Mucosa of stomach (tissue), 1 donor: Measurements from ENCODE around the gene TUT7.
A peak's percentile ranks its signal among the peaks of the same experiment; 100 is the strongest.

Source experiments
- H3K27me3 ChIP-seq: one replicate; pipeline ENCODE4 v1.7.0; 2013; ENCODE audit warnings: mild to moderate bottlenecking, low read length; ENCODE audit not compliant: control insufficient read depth, insufficient read depth
- H3K36me3 ChIP-seq: one replicate; pipeline ENCODE4 v1.7.0; 2013; ENCODE audit warnings: low read length; ENCODE audit not compliant: control insufficient read depth, insufficient read depth
- H3K4me1 ChIP-seq: one replicate; pipeline ENCODE4 v1.7.0; 2013; ENCODE audit warnings: mild to moderate bottlenecking, low read length; ENCODE audit not compliant: control insufficient read depth, insufficient read depth
- H3K4me3 ChIP-seq: one replicate; pipeline ENCODE4 v1.7.0; 2013; ENCODE audit warnings: low read length
- H3K9ac ChIP-seq: one replicate; pipeline ENCODE4 v1.7.0; 2013; ENCODE audit warnings: mild to moderate bottlenecking, low read length, moderate library complexity
- H3K9me3 ChIP-seq: one replicate; pipeline ENCODE4 v1.7.0; 2013; ENCODE audit warnings: mild to moderate bottlenecking, low read length, moderate library complexity; ENCODE audit not compliant: control insufficient read depth
- donor health status: Pancreatic carcinoma.

Gene TUT7

DNA sequence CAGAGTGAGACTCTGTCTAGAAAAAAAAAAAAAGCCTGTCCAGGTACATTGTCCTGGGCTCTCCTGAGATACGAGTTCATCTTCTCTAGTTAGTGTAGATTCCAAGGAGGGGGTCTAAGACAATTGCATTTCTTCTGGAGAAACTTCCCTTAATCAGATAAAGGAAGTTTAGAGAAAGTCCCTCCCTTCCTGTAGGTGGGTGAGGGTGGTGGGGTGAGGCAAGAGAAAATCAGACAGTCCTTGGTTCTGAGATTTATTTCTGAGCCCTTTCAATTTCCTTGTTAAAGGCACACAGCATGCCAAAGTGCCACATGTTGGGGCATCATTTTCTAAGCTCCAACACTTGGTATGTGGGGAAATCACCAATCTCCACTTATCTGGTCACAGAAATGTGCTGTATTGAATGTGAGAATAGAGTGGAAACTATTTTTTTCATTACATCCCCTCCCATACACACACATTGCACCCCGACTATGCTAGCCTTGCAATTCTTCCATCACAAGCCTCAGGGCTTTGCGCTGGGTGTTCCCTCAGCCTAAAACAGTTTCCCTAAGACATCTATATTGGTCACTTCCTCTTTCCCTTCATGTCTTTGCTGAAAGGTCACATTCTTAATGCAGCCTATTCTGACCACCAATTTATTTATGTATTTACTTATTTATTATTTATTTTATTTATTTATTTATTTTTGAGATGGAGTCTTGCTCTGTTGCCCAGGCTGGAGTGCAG, 5.1 kb upstream of the TUT7 start:
- no peaks in the 10 kb centered on the region for H3K9me3 ChIP-seq

DNA sequence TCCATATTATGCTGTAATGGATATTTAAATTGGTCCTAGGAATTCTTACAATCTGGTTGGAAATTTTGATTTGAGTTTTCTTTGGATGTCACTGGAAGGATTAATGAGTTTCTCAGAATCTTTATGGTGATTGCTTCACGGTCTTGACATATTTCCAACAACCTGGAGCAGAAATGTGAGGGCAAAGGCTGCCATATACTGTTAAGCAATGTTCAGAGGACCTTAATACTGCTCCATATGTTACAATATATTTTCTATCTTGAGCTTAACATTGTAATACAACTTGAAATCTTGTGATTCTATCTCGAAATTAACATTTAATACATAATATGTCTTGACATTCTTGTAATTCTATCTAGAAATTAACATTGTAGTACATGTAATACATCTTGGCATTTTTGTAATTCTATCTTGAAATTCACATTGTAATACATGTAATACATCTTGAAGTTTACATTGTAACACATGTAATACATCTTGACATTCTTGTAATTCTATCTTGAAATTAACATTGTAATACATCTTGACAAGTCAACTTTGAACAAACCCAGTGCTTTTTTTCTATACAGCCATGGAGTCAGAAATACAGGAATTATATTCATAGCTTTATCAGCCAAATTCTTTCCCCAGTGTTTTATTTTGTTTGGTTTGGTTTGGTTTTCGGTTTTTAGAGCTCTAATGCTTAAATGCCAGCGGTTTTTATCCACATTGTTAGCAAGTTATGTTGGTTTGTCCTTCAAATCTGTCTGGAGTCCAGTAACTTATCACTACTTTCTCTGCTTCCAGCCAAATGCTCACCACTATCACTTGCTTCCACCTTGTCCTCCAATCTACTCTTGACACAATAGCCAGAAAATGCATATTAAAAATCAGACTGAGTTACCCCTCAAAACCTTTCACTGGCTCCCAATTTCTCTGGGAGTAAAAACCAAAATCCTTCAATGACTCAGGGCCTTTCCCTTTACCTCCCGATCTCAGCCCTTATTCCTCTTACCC, 3.0 kb upstream of the TUT7 start:
- Histone ChIP-seq H3K9ac (no peak overlapping the region), H3K4me3 (no peak overlapping the region), H3K4me1 (peaks cover 17% of the 10 kb centered on the region), H3K27me3 (no peaks in the 10 kb centered on the region), H3K36me3 (no peaks in the 10 kb centered on the region), H3K9me3 (no peaks in the 10 kb centered on the region)

More for the DNA sequence above, 5.1 kb upstream of the TUT7 start:
- peaks cover 9% of the 10 kb centered on the region for H3K4me1 ChIP-seq
- H3K4me3 ChIP-seq: no peak overlapping the region
- H3K9ac ChIP-seq: no peak overlapping the region
- no peaks in the 10 kb centered on the region for H3K36me3 ChIP-seq
- no peaks in the 10 kb centered on the region for H3K27me3 ChIP-seq

DNA sequence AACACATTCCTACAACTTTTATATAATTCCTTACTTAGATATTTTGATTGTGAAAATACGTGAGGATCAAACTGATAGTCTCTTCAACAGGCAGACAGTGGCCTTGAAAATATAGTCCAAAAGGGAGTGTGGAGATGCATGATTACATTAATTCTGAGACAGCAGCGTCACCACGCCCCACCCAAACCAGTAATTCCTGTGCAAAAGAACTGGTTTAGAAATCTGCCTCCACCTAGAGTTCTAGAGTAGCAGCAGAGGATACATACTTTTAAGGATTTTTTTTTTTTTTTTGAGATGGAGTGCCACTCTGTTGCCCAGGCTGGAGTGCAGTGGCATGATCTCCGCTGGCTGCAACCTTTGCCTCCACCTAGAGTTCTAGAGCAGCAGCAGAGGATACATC, 1.6 kb upstream of the TUT7 start:
- no peak overlapping the region for H3K4me3 ChIP-seq
- H3K36me3 ChIP-seq: no peaks in the 10 kb centered on the region
- H3K9me3 ChIP-seq: no peaks in the 10 kb centered on the region
- H3K4me1 ChIP-seq: peaks cover 17% of the 10 kb centered on the region
- no peak overlapping the region for H3K9ac ChIP-seq
- H3K27me3 ChIP-seq: no peaks in the 10 kb centered on the region

DNA sequence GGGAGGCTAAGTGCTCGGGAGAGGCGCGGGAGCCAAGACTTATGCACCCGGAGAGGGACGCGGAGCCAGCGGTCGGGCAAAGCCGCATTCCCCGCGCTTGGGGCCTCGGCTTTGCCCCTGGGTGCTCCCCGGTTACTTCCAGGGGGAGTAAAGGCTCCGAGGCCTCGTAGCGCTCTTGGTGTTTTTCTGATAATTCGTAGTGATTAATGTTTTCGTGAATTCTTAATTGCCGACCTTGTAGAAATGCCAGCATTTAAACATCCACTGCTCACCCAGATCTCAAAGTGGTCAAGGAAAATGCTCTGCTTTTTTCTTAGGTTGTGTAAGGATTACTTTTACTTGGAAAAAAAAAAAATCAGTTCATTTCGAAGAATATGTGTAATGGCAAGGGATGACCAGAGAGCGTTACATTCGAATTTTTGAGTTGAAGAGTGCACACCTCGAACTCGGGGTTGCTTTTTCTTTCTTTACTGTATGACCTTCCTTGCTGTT, 654 bp upstream of the TUT7 start:
- no peaks in the 10 kb centered on the region for H3K9me3 ChIP-seq
- H3K4me1 ChIP-seq: peaks cover 17% of the 10 kb centered on the region
- H3K9ac ChIP-seq: peak overlapping the region; percentile 98

DNA sequence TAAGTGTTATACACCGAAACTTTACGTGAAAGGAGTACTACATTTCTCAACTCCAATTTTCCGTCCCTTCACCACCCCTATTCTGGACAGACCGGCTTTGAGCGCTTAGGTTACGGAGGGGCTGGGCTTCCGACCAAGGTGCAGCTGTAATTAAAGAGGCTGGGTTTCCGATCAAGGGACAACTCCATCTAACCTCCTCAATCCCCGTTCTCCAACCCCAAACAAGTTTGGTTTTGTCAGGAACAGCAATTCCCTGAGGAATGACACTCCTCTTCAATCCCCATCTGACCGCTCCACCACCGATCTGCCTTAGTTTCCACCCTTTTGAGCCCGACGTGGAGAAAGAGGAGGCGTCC, 577 bp downstream of the TUT7 start:
- Histone ChIP-seq H3K27me3 (no peaks in the 10 kb centered on the region), H3K4me3 (peak overlapping the region; percentile 92), H3K9ac (peak overlapping the region; percentile 98), H3K36me3 (no peaks in the 10 kb centered on the region), H3K9me3 (no peaks in the 10 kb centered on the region), H3K4me1 (peaks cover 17% of the 10 kb centered on the region)

More for the DNA sequence above, 654 bp upstream of the TUT7 start:
- Histone ChIP-seq H3K4me3 (peak overlapping the region; percentile 76), H3K36me3 (no peaks in the 10 kb centered on the region), H3K27me3 (no peaks in the 10 kb centered on the region)

DNA sequence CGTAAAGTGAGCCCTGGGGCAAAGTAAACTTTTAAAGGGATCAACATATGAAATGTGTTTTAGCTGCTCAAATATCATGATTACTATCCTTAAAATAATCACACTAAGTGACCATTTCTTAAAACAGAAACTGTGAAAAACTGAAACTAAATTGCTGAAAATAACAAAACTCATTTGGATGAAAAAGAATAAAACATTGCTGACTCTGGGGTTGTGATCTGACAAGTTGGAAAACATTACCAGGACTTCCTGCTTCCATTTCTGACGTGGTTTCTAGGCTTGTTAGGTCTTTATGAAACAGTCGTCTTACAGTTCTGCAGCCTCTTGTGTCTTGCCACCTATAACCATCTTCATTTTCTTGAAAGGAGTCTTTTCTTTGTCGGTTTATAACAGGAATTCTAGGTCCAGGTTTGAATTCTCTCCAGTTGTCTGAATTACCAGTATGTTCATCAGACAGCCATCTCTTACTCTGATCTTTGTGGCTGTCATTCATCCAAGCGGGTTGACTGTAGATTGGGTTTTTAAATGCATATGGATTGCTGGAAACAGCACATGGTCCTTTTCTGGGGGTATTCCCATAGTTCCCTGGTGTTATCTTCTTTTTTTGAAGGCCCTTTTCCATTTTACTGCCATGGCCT, 1.7 kb downstream of the TUT7 start:
- Histone ChIP-seq H3K36me3 (no peaks in the 10 kb centered on the region), H3K4me1 (peaks cover 17% of the 10 kb centered on the region), H3K9ac (peak overlapping the region; percentile 6), H3K4me3 (peak overlapping the region; percentile 92), H3K27me3 (no peaks in the 10 kb centered on the region), H3K9me3 (no peaks in the 10 kb centered on the region)

DNA sequence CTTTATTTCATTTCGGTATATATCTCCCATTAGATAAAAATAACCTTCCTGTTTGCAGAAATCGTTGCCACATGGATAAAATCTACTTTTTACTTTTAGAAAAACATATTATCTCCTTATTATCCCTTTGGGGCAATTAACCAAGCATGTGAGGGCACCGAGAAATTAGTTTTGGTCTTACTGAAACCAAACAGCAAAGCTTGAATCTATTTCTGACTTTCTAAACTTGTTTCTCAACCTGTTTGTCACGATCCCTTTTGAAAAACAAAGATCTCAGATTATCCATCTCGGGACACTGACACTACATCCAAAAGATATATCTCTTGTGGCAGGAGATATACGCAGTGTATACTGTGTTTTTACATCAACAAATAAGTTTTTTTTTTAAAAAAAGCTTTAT, 2.3 kb downstream of the TUT7 start:
- Histone ChIP-seq H3K36me3 (no peaks in the 10 kb centered on the region), H3K4me3 (no peak overlapping the region), H3K27me3 (no peaks in the 10 kb centered on the region), H3K9ac (no peak overlapping the region), H3K4me1 (peaks cover 17% of the 10 kb centered on the region), H3K9me3 (no peaks in the 10 kb centered on the region)

DNA sequence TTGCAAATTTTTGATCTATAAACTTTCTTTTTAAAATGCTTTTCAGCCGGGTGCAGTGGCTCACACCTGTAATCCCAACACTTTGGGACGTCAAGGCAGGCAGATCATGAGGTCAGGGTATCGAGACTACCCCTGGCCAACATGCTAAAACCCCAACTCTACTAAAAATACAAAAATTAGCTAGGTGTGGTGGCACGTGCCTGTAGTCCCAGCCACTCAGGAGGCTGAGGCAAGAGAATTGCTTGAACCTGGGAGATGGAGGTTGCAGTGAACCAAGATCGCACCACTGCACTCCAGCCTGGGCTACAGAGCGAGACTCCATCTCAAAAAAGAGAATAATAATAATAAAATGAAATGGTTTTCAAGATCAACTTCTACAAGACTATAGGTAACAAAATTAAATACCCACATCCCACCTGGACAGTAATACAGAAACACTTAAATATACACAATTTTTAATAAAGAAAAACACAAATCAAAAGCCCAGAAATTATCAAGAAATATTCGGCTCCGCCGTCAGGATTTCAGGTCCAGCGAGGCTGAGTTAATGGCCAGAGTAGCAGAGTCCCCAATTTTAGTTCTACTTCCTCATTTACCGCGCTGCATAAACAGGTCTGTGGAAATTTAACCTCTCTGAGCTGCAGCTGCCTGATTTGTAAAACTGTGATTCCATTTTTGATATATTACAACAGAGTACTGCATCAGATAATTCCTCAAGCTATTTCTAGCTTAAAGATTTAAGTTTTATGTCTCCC, 4.0 kb downstream of the TUT7 start:
- Histone ChIP-seq H3K9ac (no peak overlapping the region), H3K36me3 (no peaks in the 10 kb centered on the region), H3K4me3 (no peak overlapping the region), H3K9me3 (no peaks in the 10 kb centered on the region), H3K4me1 (peaks cover 9% of the 10 kb centered on the region), H3K27me3 (no peaks in the 10 kb centered on the region)

DNA sequence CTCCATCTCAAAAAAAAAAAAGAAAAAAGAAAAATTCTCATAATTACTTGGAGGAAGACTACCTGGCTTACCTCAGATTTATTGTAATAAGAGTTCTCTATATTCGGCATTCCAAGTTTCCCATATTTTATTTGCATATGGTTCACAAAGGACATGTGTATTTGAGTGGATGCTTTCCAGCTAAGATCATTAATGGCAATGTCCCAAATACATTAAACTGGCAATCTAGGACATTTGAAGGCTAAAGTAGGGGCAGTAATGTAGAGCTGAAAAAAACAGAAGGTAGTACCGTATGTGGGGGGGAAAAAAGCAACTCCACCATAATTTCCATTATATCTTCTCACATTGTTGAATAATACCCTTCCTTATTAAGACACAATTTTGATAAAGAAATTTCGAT, 4.9 kb downstream of the TUT7 start:
- H3K4me3 ChIP-seq: no peak overlapping the region
- H3K4me1 ChIP-seq: peaks cover 8% of the 10 kb centered on the region
- no peaks in the 10 kb centered on the region for H3K27me3 ChIP-seq
- H3K9ac ChIP-seq: no peak overlapping the region
- H3K9me3 ChIP-seq: no peaks in the 10 kb centered on the region
- peaks cover 2% of the 10 kb centered on the region for H3K36me3 ChIP-seq

DNA sequence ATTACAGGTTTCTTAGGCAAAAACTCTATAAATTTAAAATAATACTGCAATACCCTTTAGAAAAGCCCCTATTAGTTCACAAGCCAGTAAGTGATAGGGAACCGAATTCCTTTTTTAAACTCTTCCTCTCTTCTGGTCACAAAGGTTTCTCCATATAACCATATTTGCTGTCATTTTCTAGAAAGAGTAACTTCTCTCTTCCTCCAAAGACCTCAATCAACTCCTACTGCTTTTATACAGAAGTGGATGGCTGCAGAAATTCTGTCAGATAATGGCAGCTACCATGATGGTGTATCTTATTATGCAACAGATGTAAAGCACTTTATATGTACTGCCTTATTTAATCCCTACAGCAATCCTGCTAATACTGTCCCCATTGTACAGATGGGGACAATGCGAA, 6.2 kb downstream of the TUT7 start:
- Histone ChIP-seq H3K9ac (no peak overlapping the region), H3K4me1 (peaks cover 7% of the 10 kb centered on the region), H3K36me3 (peaks cover 2% of the 10 kb centered on the region), H3K9me3 (no peaks in the 10 kb centered on the region), H3K4me3 (no peak overlapping the region), H3K27me3 (no peaks in the 10 kb centered on the region)

DNA sequence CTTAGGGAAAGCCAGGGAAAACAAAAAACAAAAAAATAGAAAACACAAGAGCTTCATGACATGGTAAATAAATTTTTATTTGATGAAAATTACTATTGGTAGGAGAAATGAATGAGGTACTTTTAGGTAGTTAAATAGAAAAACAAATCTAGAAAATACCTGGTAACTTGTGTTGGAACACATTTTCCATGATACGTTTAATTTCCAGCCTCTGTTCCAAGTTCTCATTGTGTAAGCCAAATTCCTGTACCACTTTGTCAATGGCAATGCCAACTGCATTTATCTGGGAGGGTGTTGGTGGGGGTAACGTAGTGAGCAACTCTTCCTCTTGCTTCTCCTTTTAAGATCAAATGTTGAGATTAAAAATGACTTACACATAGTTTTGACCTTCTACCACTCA, 9.4 kb downstream of the TUT7 start:
- no peak overlapping the region for H3K9ac ChIP-seq
- H3K4me1 ChIP-seq: no peaks in the 10 kb centered on the region
- H3K9me3 ChIP-seq: no peaks in the 10 kb centered on the region
- H3K36me3 ChIP-seq: peaks cover 9% of the 10 kb centered on the region
- no peaks in the 10 kb centered on the region for H3K27me3 ChIP-seq
- H3K4me3 ChIP-seq: no peak overlapping the region
